HepG2 (cell line): ENCODE data around the gene TNFSF13B. TPM values are rescaled to one million over a fixed set of nuclear protein-coding genes. Genes with fewer than 3 reads are reported as not detected.

Experiments used
- ATAC-seq: fragments of 200-7000 bp; cut with Tn5 transposase; 3 replicates; pipeline ENCODE4 v1.9.1; 2020; ENCODE audit warnings: mild to moderate bottlenecking, moderate library complexity
- BruUV-seq: library from RNA; stranded (reverse); fragments of 400-500 nt; replicated peaks from 2 replicates; lab custom pipeline; 2021; lab: Mats Ljungman, UMichigan
- CTCF ChIA-PET: fragments of 300-600 bp; formaldehyde crosslinking; extraction: SDS; loops from one replicate; lab custom pipeline; 2021; ENCODE audit warnings: low total read pairs, inconsistent platforms, low intra/inter-chr PET ratio; lab: Yijun Ruan, JAX
- POLR2A ChIA-PET: fragments of 350-600 bp; sonication (Branson Sonifier 250); formaldehyde crosslinking; loops from one replicate; lab custom pipeline; 2020; ENCODE audit warnings: antibody characterized with exemption, inconsistent platforms; lab: Yijun Ruan, JAX
- DNase-seq: peaks from one replicate; pipeline ENCODE4 v3.0.0-alpha.2; 2015; ENCODE audit warnings: low spot score
- FAIRE-seq: peaks from 3 replicates; lab custom pipeline; 2011; peaks lifted over from hg19 to GRCh38; lab: Jason Lieb, UNC
- H2AFZ ChIP-seq: one replicate; pipeline ENCODE4 v1.6.1; 2011; ENCODE audit warnings: low read length, inconsistent platforms
- H3K27ac ChIP-seq: fragments of 300-600 bp; 3 replicates; pipeline ENCODE4 v1.8.0; 2011; ENCODE audit warnings: mixed run types, mild to moderate bottlenecking, mixed read lengths, low read length, inconsistent platforms; ENCODE audit not compliant: insufficient read depth; ENCODE audit errors: extremely low read length
- H3K27me3 ChIP-seq, 2 experiments: fragments of 200-600 bp in 1 of 2; 2 replicates in 1 of 2; 3 replicates in 1 of 2; pipeline versions ENCODE4 v1.6.0 to v1.8.0; 2011; ENCODE audit warnings: low read length in 2 of 2, mild to moderate bottlenecking in 2 of 2, moderate library complexity in 2 of 2, inconsistent platforms in 1 of 2; ENCODE audit not compliant: insufficient read depth in 2 of 2, control insufficient read depth in 1 of 2
- H3K36me3 ChIP-seq, 2 experiments: fragments of 200-600 bp in 1 of 2; replicated peaks in 1 of 2; 2 replicates in 1 of 2; 3 replicates in 1 of 2; pipeline versions ENCODE4 v1.5.1 to v1.8.0; 2011; ENCODE audit warnings: low read length in 2 of 2, inconsistent platforms in 1 of 2; ENCODE audit not compliant: insufficient read depth in 2 of 2, control insufficient read depth in 1 of 2
- H3K4me1 ChIP-seq: 2 replicates; pipeline ENCODE4 v1.5.1; 2012; ENCODE audit warnings: low read length, inconsistent platforms; ENCODE audit not compliant: insufficient read depth
- H3K4me2 ChIP-seq: 2 replicates; pipeline ENCODE4 v1.6.0; 2011; ENCODE audit warnings: low read depth, low read length, inconsistent platforms
- H3K4me3 ChIP-seq, 3 experiments: fragments of 200-600 bp in 1 of 3; sonication (generic), shearing (Covaris generic) in 1 of 3; replicated peaks in 1 of 3; 2 replicates each; pipeline ENCODE4 v1.5.1; 2011 to 2016; ENCODE audit warnings: low read length in 3 of 3, inconsistent platforms in 2 of 3, low read depth in 2 of 3, mild to moderate bottlenecking in 2 of 3, control low read depth in 1 of 3, mixed read lengths in 1 of 3; ENCODE audit not compliant: insufficient read depth in 1 of 3
- H3K79me2 ChIP-seq: one replicate; pipeline ENCODE4 v1.6.1; 2011; ENCODE audit warnings: low read length, inconsistent platforms; ENCODE audit not compliant: insufficient read depth
- H3K9ac ChIP-seq: 2 replicates; pipeline ENCODE4 v1.6.0; 2011; ENCODE audit warnings: mild to moderate bottlenecking, low read depth, low read length, inconsistent platforms; ENCODE audit not compliant: insufficient read depth
- H3K9me3 ChIP-seq: 2 replicates; pipeline ENCODE4 v1.5.1; 2012; ENCODE audit warnings: mild to moderate bottlenecking, low read length
- H4K20me1 ChIP-seq: 2 replicates; pipeline ENCODE4 v1.6.0; 2011; ENCODE audit warnings: inconsistent platforms, mild to moderate bottlenecking, low read length, moderate library complexity; ENCODE audit not compliant: insufficient read depth
- ATRX ChIP-seq: sonication (generic); formaldehyde crosslinking; IDR thresholded peaks from 2 replicates; pipeline ENCODE4 v1.4.0; 2020; ENCODE audit warnings: missing genetic modification reagents, borderline replicate concordance
- CEBPB ChIP-seq: IDR thresholded peaks from 2 replicates; pipeline ENCODE4 v1.6.1; 2011; ENCODE audit warnings: low read depth, low read length, improper control_type of control experiment, borderline replicate concordance
- E2F5 ChIP-seq: sonication (generic); formaldehyde crosslinking; conservative IDR thresholded peaks from 2 replicates; pipeline ENCODE4 v1.4.0; 2020; ENCODE audit warnings: missing genetic modification reagents
- PRPF4 ChIP-seq: fragments of 200-400 bp; formaldehyde crosslinking; IDR thresholded peaks from 2 replicates; pipeline ENCODE4 v1.6.1; 2016; ENCODE audit warnings: low read length, low read depth; ENCODE audit not compliant: poor library complexity, severe bottlenecking
- TRIM22 ChIP-seq: fragments of 450-650 bp; IDR thresholded peaks from 2 replicates; pipeline ENCODE4 v1.6.1; 2017
- ZBTB43 ChIP-seq: sonication (generic); formaldehyde crosslinking; conservative IDR thresholded peaks from 2 replicates; pipeline ENCODE4 v1.4.0; 2020; ENCODE audit warnings: missing genetic modification reagents
- WGBS: methylation state at CpG from one replicate; pipeline ENCODE4 v1.1.6; 2017; ENCODE audit warnings: low lambda C conversion rate; 5-methylcytosine and 5-hydroxymethylcytosine counted together
- in situ Hi-C: cut with HindIII; loops from 2 replicates; pipeline ENCODE4 v1.10.0; 2017; ENCODE audit warnings: low pct_unique_long_range_greater_than_20kb; ENCODE audit not compliant: extremely low pct_ligation_motif_present
- intact Hi-C: fragments of 100-400 bp; cut with micrococcal nuclease; formaldehyde crosslinking; loops from one replicate; pipeline ENCODE4 v1.10.0; 2022; ENCODE audit not compliant: unreplicated experiment
- polyA plus RNA-seq, 8 experiments: library from polyadenylated mRNA; depleted of rRNA in 3 of 8; stranded (reverse) in 7 of 8; unstranded in 1 of 8; fragments of >200 nt; fragmentation: Illumina TruSeq in 4 of 8; extraction: Trizol in 4 of 8; gene quantifications; 2 replicates each; pipeline versions ENCODE4 v1.2.1 to v1.2.3, GENCODE V29; 2011 to 2016; ENCODE audit warnings: low read depth in 4 of 8, missing spikeins in 1 of 8, mixed read lengths in 1 of 8; ENCODE audit not compliant: insufficient read depth in 1 of 8
- total RNA-seq, 5 experiments: library from RNA; depleted of rRNA; stranded (reverse); fragments of >200 nt; fragmentation: Illumina TruSeq; extraction: Trizol; gene quantifications; 2 replicates each; pipeline ENCODE4 v1.2.3, GENCODE V29; 2016; ENCODE audit warnings: low read depth in 1 of 5

The TNFSF13B gene
- total and polyA plus RNA-seq, 2 of the 13 experiments (the other 11 are each of a cell fraction or from before 2014, with no cell fraction given): 0.13 to 0.20 TPM

GRCh38 chr13:108283110-108283509, 13.6 kb downstream of the TNFSF13B start:
- Histone ChIP-seq H2AFZ (no peak overlapping the region), H3K27me3 (no peaks in the 10 kb centered on the region; a peak in 1 of 5 replicates), H4K20me1 (no peaks in the 10 kb centered on the region), H3K27ac (no peak overlapping the region), H3K9ac (no peak overlapping the region), H3K4me3 (no peak overlapping the region), H3K4me2 (no peak overlapping the region), H3K36me3 (no peaks in the 10 kb centered on the region), H3K4me1 (no peaks in the 10 kb centered on the region), H3K79me2 (no peaks in the 10 kb centered on the region), H3K9me3 (no peaks in the 10 kb centered on the region)
- FAIRE-seq: no peak
- in situ Hi-C loops: no loop called here
- 19% methylated on average over 3 of the region's 3 CpGs for WGBS
- CTCF ChIA-PET: no interaction called here
- POLR2A ChIA-PET: no interaction called here
- BruUV-seq: no TSS peak
- TF ChIP-seq ATRX (CRISPR knock-in tag): no peak
- TF ChIP-seq E2F5 (CRISPR knock-in tag): no peak
- no peak for TF ChIP-seq ZBTB43 (CRISPR knock-in tag)
- no peak for TF ChIP-seq TRIM22
- no peak for TF ChIP-seq PRPF4
- TF ChIP-seq CEBPB: peak; percentile 66; the same call in 1 of the 2 replicates
- intact Hi-C loops: no loop called here
- no peak for DNase-seq
- no peak for ATAC-seq
